Stimulated activated naive CD8-positive, alpha-beta T cell treated with anti-CD3 and anti-CD28 coated beads, Interleukin-15, Interleukin-2, amounts not matched to agents 100 ng/mL and 50 ng/mL, for 24 hours (primary cell): ENCODE data around the gene VMO1.

Experiments used
- H3K27ac Mint-ChIP-seq: one replicate; pipeline ENCODE4 v1.8.0; 2021; ENCODE audit warnings: mild to moderate bottlenecking, mixed read lengths
- H3K27me3 Mint-ChIP-seq: one replicate; pipeline ENCODE4 v1.8.0; 2021; ENCODE audit warnings: mixed read lengths
- H3K36me3 Mint-ChIP-seq: one replicate; pipeline ENCODE4 v1.8.0; 2021; ENCODE audit warnings: low read depth, mixed read lengths
- H3K4me1 Mint-ChIP-seq: one replicate; pipeline ENCODE4 v1.8.0; 2021; ENCODE audit warnings: low read depth, mixed read lengths
- H3K4me3 Mint-ChIP-seq: one replicate; pipeline ENCODE4 v1.8.0; 2021; ENCODE audit warnings: mild to moderate bottlenecking, mixed read lengths
- H3K9me3 Mint-ChIP-seq: one replicate; pipeline ENCODE4 v1.8.0; 2021; ENCODE audit warnings: mixed read lengths

VMO1 gene

DNA sequence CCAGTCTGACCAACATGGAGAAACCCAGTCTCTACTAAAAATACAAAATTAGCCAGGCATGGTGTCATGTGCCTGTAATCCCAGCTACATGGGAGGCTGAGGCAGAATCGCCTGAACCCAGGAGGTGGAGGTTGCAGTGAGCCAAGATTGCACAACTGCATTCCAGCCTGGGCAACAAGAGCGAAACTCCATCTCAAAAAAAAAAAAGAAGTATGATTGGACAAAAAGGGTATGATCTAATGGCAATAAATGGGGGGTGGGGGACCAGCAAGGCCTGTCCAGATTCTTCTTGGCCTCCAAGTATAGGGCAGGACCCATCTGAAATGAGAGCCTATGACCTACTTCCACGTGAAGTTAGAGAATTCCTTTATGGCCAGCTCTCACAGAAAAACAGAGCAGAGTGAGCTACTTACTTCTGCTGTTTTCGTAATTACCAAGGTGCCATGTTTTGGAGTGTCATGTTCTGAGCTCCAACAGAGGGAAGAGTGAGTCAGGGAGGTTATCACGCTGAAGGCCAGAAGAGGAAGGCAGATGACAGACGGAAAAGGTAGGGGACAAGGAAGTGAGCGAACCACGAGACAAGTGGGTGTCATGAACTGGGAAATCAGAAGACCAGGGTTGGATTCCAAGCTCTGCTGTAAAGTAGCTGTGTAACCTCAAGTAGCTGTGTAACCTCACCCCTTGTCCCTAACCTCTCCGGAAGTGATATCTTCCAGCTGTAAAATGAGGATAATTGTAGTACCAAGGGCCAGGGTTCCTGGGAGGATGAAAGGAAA is 50.1 kb downstream of the VMO1 start:
- no peaks in the 10 kb centered on the region for H3K9me3 Mint-ChIP-seq
- no peak overlapping the region for H3K4me3 Mint-ChIP-seq
- peaks cover 14% of the 10 kb centered on the region for H3K27me3 Mint-ChIP-seq
- peaks cover 62% of the 10 kb centered on the region for H3K4me1 Mint-ChIP-seq
- H3K36me3 Mint-ChIP-seq: peaks cover 5% of the 10 kb centered on the region
- H3K27ac Mint-ChIP-seq: peak overlapping the region; percentile 4
